Pericardium fibroblast (primary cell): ENCODE measurements around the gene OR5D18. TPM values are rescaled to one million over a fixed set of nuclear protein-coding genes. Genes with fewer than 3 reads are reported as not detected.

Experiments used
- total RNA-seq: library from RNA; depleted of rRNA; stranded (reverse); fragments of >200 nt; gene quantifications from 2 replicates; pipeline ENCODE4 v1.2.3, GENCODE V29; 2015

OR5D18 gene
- not detected in 2 replicates for total RNA-seq

DNA sequence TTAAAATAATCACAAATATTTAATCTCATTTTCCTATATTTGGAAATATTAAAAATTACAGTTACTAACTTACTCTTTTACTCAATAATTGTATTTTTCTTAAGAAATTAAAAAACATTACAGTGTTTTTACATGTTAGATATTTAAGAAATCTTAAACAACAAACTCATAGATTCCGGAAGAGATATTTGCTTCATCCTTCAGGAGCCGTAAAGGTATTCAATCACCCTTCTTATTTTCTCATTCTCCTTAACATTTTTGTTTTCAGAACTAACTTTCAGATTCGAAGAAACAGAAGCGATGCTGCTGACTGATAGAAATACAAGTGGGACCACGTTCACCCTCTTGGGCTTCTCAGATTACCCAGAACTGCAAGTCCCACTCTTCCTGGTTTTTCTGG lies at the start of gene OR5D18:
Gene OR5D18 (plus strand): TSS at position 301 of the 400 bp plus-strand sequence. CDS start 0 bp downstream, at position 301.

GRCh38 chr11:55773138-55773537 lies 46.3 kb upstream of the OR5D18 start, which contains the start of gene OR5D13:
OR5D13 (plus strand) TSS chr11:55773438; CDS start chr11:55773438, 0 bp downstream.

DNA sequence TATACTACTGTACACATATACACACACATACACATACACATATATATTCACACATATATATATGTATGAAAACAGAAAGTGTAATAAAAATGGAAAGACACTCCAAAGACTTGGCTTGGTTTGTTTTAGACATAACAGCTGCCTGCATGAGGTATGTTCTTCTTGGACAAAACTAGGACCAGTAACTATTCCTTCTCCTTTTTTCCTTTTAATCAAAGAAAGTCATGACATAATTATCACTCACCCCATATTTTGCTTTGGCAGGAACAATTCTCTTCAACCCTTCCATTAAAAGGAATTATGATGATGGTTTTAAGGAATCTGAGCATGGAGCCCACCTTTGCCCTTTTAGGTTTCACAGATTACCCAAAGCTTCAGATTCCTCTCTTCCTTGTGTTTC lies 24.2 kb upstream of the OR5D18 start, which contains the start of gene OR5D14:
Gene OR5D14 (plus strand): TSS at position 301 of the 400 bp plus-strand sequence. CDS start 0 bp downstream, at position 301.

GRCh38 chr11:55811067-55811466 lies 8.4 kb upstream of the OR5D18 start, which contains the start of gene OR5L1:
OR5L1 (plus strand) TSS chr11:55811367; CDS start chr11:55811467, 100 bp downstream.

GRCh38 chr11:55826919-55827318 lies 7.5 kb downstream of the OR5D18 start, which contains the start of gene OR5L2:
OR5L2 (plus strand) TSS chr11:55827219; CDS start chr11:55827219, 0 bp downstream.

GRCh38 chr11:55838452-55838851 lies 19.0 kb downstream of the OR5D18 start, which contains the start of gene OR5D16:
OR5D16 (plus strand) TSS chr11:55838752; CDS start chr11:55838752, 0 bp downstream.

Other genes with a start within 250 kb of the OR5D18 start
- gene OR4C16, start 247.5 kb upstream of the OR5D18 start, total RNA-seq, result not detected in 2 replicates
- not detected in 2 replicates for gene OR4C11, start 212.0 kb upstream of the OR5D18 start, total RNA-seq
- not detected in 2 replicates for gene OR4P4, start 184.5 kb upstream of the OR5D18 start, total RNA-seq
- not detected in 2 replicates for gene OR4S2, start 171.3 kb upstream of the OR5D18 start, total RNA-seq
- not detected in 2 replicates for gene OR4C6, start 157.4 kb upstream of the OR5D18 start, total RNA-seq
- not detected in 2 replicates for gene OR5D13, start 46.2 kb upstream of the OR5D18 start, total RNA-seq
- not detected in 2 replicates for gene OR5D14, start 24.1 kb upstream of the OR5D18 start, total RNA-seq
- not detected in 2 replicates for gene OR5L1, start 8.3 kb upstream of the OR5D18 start, total RNA-seq
- not detected in 2 replicates for gene OR5L2, start 7.6 kb downstream of the OR5D18 start, total RNA-seq
- not detected in 2 replicates for gene OR5D16, start 19.1 kb downstream of the OR5D18 start, total RNA-seq
- not detected in 2 replicates for gene TRIM51, start 63.7 kb downstream of the OR5D18 start, total RNA-seq
- not detected in 2 replicates for gene OR5W2, start 95.0 kb downstream of the OR5D18 start, total RNA-seq
- gene OR5I1, start 116.8 kb downstream of the OR5D18 start, total RNA-seq, result not detected in 2 replicates
- not detected in 2 replicates for gene OR10AG1, start 150.3 kb downstream of the OR5D18 start, total RNA-seq
- not detected in 2 replicates for gene OR5F1, start 175.0 kb downstream of the OR5D18 start, total RNA-seq
- not detected in 2 replicates for gene OR5AS1, start 208.0 kb downstream of the OR5D18 start, total RNA-seq